GM12864 (cell line): ENCODE measurements around the gene HOXA4.
A peak's percentile ranks its signal among the peaks of the same experiment; 100 is the strongest.

Experiments used
- DNase-seq: peaks from one replicate; pipeline ENCODE4 v3.0.0-alpha.2; 2011; ENCODE audit warnings: low read depth
- H3K4me3 ChIP-seq: 2 replicates; pipeline ENCODE4 v1.5.1; 2011; ENCODE audit warnings: mild to moderate bottlenecking, low read depth, low read length, control low read depth
- TF ChIP-seq, protein P1 (sequence below): IDR thresholded peaks from 2 replicates; pipeline ENCODE4 v1.5.1; 2011; ENCODE audit warnings: low read depth, mild to moderate bottlenecking, moderate library complexity, low read length, control low read depth, inconsistent platforms; ENCODE audit errors: missing control alignments

HOXA4 gene

DNA sequence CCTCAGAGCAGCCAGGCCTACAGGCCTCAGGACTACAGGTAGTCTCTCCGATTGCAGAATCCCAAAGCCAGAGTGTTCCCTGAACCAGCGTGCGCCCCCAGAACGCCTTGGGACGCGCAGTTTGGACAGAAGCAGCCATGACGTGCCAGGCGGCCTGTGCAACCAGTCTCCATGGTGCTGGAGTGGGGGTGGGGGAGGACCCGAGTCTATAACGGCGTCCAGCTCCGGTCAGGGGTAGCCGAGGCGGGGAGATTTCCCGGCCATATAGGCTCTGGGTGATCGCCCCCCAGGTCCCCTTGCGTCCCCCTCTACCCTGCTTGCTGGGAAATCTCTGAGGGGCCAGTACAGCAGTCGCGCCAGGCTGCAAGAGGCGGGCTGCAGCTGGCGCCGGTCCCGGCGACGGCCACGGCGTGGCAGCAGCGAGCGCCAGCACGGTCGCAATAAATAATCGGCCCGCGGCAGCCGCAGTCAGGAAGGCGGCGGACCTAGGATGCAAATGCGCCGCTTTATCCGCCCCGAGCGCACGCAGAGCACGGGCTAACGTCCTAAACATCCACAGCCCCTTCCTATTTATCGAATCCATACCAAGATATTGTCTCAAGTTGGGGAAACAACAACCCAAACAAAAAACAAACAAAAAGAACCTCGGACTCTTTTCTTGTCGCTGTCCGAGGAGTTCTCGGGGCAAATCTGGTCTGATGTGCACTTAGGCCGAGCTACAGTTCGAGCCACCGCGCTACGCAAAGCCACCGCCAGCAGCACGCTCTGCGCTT lies 20.2 kb upstream of the HOXA4 start:
- DNase-seq, result no peak
- peak overlapping the region; percentile 1 for H3K4me3 ChIP-seq
- TF ChIP-seq, protein P1, sequence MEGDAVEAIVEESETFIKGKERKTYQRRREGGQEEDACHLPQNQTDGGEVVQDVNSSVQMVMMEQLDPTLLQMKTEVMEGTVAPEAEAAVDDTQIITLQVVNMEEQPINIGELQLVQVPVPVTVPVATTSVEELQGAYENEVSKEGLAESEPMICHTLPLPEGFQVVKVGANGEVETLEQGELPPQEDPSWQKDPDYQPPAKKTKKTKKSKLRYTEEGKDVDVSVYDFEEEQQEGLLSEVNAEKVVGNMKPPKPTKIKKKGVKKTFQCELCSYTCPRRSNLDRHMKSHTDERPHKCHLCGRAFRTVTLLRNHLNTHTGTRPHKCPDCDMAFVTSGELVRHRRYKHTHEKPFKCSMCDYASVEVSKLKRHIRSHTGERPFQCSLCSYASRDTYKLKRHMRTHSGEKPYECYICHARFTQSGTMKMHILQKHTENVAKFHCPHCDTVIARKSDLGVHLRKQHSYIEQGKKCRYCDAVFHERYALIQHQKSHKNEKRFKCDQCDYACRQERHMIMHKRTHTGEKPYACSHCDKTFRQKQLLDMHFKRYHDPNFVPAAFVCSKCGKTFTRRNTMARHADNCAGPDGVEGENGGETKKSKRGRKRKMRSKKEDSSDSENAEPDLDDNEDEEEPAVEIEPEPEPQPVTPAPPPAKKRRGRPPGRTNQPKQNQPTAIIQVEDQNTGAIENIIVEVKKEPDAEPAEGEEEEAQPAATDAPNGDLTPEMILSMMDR, result peak; percentile 84

DNA sequence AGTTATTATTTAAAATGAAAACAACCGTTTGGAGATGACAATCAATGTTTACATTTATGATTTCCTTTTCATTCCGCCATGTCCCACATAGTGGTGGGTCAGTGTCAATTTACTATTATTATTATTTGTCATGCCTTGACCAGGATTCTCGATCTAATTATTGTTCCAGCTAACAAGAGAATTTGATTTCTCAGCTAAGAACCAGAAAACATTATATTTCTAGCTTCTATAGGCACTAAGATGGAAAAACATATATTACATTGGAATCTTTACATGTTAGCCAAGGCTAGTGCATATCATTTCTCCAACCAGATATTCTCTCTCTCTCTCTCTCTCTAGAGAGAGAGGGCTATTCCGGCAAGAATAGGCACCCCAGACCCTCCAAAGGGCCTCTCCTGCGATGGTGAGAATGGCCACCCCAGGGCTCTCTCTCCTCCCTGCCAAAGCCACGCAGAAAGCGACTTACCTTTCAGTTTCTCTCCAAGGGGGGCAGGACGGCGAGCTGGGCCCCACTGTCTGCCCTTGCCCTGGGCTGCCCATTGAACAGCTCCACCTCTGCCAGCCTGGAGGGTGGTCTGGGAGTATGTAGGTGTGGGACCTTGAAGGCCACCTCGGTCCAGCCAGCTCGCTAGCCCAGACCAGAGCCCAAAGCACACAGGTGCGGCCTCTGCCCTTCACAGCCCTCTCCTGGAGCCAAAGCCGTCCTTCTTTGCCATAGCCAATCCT lies 19.4 kb upstream of the HOXA4 start:
- no peak for DNase-seq
- TF ChIP-seq, protein P1, result no peak
- H3K4me3 ChIP-seq, result no peak overlapping the region

- no peak for DNase-seq
- TF ChIP-seq, protein P1, result no peak
- H3K4me3 ChIP-seq, result no peak overlapping the region
These were observed 18.4 kb upstream of the HOXA4 start for GRCh38 chr7:27148756-27149641.

DNA sequence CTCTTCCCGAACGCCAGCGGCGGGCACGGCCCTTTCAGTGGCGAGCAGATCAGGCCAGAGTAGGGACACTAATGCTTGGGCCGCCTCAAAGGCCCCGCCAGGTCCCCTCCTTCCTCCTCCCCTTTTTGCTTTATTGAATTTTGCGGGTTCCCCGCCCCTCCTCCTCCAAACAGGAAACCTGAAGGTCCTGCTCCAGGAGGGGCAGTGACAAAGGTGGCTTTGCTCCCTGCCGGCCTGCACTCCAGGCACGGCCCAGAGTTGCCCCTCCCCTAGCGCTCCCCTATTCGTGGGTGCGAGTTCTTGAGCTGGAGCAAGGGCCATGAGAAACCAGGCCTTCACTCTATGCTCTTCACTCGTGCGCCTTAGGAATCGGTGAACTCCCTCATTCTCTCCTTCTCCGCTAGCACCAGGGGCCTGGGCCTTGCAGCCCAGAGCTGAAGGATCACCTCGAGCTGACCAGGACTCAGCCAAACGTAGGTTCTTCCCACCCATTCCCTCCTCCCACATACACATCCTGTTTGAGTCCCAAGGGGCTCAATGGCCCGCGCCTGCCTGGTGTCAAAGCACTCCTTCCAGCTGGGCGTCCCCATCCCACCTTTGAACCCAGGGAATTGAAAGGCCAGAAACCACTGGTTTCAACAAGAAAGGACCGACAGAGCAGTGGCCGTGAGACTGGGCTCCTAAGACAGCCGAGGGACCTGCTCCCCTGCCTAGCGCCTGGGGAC lies 17.6 kb upstream of the HOXA4 start:
- H3K4me3 ChIP-seq, result no peak overlapping the region
- TF ChIP-seq, protein P1, result no peak
- no peak for DNase-seq

DNA sequence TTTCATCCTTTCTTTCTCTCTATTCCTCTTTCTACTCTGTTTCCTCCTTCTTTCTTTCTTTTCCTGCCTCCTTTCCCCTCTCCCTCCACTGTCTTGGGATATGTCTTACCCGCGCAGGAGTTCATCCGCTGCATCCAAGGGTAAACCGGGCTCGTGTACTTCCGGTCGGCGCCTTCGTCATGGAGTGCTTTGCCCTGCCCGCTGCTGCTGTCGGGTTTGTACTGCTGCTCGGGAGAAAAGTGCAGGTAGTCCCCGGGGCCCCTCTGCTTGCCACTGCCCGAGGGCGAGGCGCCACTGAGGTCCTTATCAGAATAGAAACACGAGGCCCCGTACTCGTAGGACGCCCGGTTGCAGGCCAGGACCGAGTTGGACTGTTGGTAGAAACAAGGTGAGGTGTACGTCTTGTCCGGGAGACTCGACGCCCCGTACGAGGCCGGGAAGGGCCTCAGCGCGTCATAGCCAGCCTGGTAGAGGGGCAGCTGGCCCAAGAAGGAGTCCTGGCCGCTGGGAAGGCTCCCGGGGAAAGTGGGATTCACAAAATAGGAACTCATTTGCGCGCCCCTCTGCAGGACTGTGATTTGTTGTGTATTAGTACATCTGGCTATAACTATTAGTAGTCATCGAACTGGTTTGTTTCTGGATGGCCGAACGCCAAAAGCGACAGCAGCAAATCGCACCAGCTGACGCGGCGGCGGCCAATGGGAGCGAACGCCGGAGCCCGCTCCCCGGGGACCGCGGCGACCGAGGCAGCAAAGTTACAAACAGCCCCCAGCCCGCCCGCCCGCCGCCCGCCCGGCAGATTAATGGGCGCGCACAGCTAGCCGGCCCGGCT lies 16.9 kb upstream of the HOXA4 start, which contains the start of gene HOXA6:
Gene HOXA6 (minus strand): TSS at position 576 of the 832 bp plus-strand sequence. CDS start 25 bp downstream, at position 551.
- DNase-seq, result no peak
- no peak within 1 kb of the TSS for H3K4me3 ChIP-seq

More for the DNA sequence above, 16.9 kb upstream of the HOXA4 start, which contains the start of gene HOXA6:
- TF ChIP-seq, protein P1, result no peak
